NT2/D1 (cell line): ENCODE data around the gene CD40.

Experiments used
- YY1 ChIP-seq: IDR thresholded peaks from 2 replicates; pipeline ENCODE4 v1.6.1; 2011; ENCODE audit not compliant: insufficient read length, insufficient read depth
- ZNF274 ChIP-seq: IDR thresholded peaks from 2 replicates; pipeline ENCODE4 v1.6.1; 2011; ENCODE audit warnings: mild to moderate bottlenecking, low read depth, low read length

GRCh38 chr20:46171909-46172308, 53.8 kb downstream of the CD40 start:
- TF ChIP-seq YY1, result no peak
- no peak for TF ChIP-seq ZNF274
